Lower leg skin (tissue), 4 donors: Measurements from ENCODE around the gene TSSK6. TPM values are rescaled to one million over a fixed set of nuclear protein-coding genes. Genes with fewer than 3 reads are reported as not detected.

Experiments
- DNase-seq, 2 donors: peaks; one replicate each; pipeline ENCODE4 v3.0.0-alpha.2; 2019; ENCODE audit warnings: low spot score in 2 of 2
- H3K4me3 ChIP-seq: fragments of 200-600 bp; sonication (generic); 2 replicates; pipeline ENCODE4 v1.5.1; 2017; ENCODE audit warnings: mild to moderate bottlenecking, low read depth; ENCODE audit not compliant: poor library complexity, severe bottlenecking
- POLR2A ChIP-seq, 2 donors: fragments of 450-650 bp; IDR thresholded peaks; one replicate each; pipeline ENCODE4 v1.6.1; 2016 to 2017; ENCODE audit warnings: antibody characterized with exemption in 2 of 2, mild to moderate bottlenecking in 1 of 2, moderate library complexity in 1 of 2
- WGBS, 2 donors: methylation state at CpG; one replicate each; pipeline ENCODE4 v1.1.5; 2018; 5-methylcytosine and 5-hydroxymethylcytosine counted together
- intact Hi-C: fragments of 100-400 bp; cut with DNase I; formaldehyde crosslinking; loops from one replicate; pipeline ENCODE4 v1.15.0; 2023; ENCODE audit warnings: low total_unique reads
- total RNA-seq, 4 donors: library from RNA; depleted of rRNA; stranded (reverse); fragments of >200 nt; gene quantifications; one replicate each; pipeline ENCODE4 v1.1.0, GENCODE V29; 2016
- TF ChIP-seq, protein P1 (sequence below), 3 donors: fragments of 450-650 bp; IDR thresholded peaks; one replicate each; pipeline ENCODE4 v1.5.1; 2016; ENCODE audit warnings: antibody characterized with exemption in 3 of 3, mild to moderate bottlenecking in 3 of 3, moderate library complexity in 2 of 3

Gene TSSK6
- total RNA-seq, 4 donors from 2014 or later, result 4.0 to 8.9 (median 6.7) TPM

DNA sequence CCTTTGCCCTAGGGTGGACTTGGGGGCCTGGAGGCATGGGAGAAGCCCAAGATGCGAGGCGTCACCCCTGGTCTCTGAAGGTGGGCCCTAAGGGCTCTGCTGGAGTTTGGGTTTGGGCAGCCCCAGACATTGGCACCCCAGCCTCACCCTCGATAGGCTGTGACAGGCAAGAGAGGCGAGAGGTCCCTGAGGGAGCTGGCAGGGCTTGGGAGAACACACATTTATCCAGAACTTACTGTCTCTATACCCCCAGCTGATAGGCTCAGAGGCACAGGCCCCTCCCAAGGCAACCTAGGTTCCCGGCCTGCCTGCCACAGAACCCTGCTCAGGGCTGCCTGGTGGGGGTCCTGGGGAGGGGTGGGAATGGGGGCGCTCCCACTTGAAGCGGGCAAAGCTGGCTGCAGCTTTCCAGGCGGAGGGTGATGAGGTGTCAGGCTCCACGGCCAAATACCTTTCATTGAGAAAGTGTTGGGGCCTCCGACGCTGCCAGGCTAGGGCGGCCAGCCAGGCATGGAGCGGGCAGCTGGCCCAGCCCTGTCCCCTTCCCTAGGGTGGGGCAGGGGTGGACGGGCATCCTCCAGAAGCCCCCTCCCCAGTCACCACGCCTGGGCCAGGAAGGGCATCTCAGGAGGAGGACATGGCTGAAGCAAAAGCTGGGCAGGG, 32.5 kb upstream of the TSSK6 start:
- TF ChIP-seq POLR2A (IDR thresholded peaks at IDR 0.05), result no peak
- TF ChIP-seq, protein P1, sequence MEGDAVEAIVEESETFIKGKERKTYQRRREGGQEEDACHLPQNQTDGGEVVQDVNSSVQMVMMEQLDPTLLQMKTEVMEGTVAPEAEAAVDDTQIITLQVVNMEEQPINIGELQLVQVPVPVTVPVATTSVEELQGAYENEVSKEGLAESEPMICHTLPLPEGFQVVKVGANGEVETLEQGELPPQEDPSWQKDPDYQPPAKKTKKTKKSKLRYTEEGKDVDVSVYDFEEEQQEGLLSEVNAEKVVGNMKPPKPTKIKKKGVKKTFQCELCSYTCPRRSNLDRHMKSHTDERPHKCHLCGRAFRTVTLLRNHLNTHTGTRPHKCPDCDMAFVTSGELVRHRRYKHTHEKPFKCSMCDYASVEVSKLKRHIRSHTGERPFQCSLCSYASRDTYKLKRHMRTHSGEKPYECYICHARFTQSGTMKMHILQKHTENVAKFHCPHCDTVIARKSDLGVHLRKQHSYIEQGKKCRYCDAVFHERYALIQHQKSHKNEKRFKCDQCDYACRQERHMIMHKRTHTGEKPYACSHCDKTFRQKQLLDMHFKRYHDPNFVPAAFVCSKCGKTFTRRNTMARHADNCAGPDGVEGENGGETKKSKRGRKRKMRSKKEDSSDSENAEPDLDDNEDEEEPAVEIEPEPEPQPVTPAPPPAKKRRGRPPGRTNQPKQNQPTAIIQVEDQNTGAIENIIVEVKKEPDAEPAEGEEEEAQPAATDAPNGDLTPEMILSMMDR (IDR thresholded peaks at IDR 0.05), result no peak
- DNase-seq, result no peak
- H3K4me3 ChIP-seq, result no peak overlapping the region
- 40 to 45% methylated on average over 12 to 14 of the region's 15 CpGs for WGBS, 2 donors
- intact Hi-C loops, result no loop called here

DNA sequence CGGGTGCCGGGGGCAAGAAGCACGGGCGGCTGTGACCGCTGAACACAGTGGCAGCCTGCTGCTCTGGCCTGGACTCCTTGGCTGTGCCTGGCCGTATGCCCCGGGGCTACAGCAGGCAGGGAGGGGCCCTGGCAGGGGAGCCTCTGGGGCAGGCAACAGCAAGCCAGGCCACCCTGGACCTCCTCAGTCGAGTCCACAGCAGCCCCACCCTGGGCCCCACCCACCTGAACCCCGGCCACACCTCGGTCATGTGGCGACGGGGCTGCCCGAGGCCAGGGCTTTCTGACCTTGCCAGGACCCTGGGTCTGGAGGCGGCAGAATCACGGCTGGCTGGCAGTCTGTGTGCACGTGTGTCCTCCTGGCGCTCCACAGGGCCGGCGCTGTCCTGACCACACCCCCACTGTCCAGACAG, 31.4 kb upstream of the TSSK6 start:
- intact Hi-C loops, result no loop called here
- WGBS, 2 donors, result 26 to 33% methylated on average over 14 to 18 of the region's 19 CpGs
- no peak for DNase-seq
- no peak overlapping the region for H3K4me3 ChIP-seq
- TF ChIP-seq, protein P1 (IDR thresholded peaks at IDR 0.05), result no peak
- no peak for TF ChIP-seq POLR2A (IDR thresholded peaks at IDR 0.05)

DNA sequence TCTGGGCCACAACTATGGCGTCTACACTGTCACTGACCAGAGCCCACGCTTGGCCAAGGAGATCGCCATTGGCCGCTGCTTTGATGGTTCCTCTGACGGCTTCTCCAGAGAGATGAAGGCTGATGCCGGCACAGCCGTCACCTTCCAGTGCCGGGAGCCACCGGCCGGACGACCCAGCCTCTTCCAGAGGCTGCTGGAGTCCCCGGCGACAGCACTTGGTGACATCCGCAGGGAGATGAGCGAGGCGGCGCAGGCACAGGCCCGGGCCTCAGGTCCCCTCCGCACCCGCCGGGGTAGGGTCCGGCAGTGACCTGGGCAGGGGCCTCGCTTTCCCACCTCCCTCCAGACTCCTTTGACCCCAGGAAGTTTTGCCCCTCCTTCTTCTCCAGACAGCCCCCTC, 30.4 kb upstream of the TSSK6 start:
- no peak for DNase-seq
- intact Hi-C loops, result no loop called here
- no peak overlapping the region for H3K4me3 ChIP-seq
- 93 to 96% methylated on average over 23 of the region's 23 CpGs for WGBS, 2 donors
- TF ChIP-seq, protein P1 (IDR thresholded peaks at IDR 0.05), result no peak
- TF ChIP-seq POLR2A (IDR thresholded peaks at IDR 0.05), result no peak

DNA sequence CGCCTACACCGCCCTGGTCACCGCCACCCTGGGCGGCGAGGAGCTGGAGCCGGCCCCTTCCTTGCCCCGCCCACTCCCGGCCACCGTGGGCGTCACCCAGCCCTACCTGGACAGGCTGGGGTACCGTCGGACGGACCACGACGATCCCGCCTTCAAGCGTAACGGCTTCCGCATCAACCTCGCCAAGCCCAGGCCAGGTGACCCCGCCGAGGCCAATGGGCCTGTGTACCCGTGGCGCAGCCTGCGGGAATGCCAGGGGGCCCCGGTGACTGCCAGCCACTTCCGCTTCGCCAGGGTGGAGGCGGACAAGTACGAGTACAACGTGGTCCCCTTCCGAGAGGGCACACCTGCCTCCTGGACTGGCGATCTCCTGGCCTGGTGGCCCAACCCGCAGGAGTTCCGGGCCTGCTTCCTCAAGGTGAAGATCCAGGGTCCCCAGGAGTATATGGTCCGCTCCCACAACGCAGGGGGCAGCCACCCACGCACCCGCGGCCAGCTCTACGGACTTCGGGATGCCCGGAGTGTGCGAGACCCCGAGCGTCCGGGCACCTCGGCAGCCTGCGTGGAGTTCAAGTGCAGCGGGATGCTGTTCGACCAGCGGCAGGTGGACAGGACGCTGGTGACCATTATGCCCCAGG, 29.7 kb upstream of the TSSK6 start:
- no peak for DNase-seq
- intact Hi-C loops, result no loop called here
- TF ChIP-seq, protein P1 (IDR thresholded peaks at IDR 0.05), result no peak
- no peak for TF ChIP-seq POLR2A (IDR thresholded peaks at IDR 0.05)
- WGBS, 2 donors, result 92 to 94% methylated on average over 51 of the region's 53 CpGs
- no peak overlapping the region for H3K4me3 ChIP-seq

DNA sequence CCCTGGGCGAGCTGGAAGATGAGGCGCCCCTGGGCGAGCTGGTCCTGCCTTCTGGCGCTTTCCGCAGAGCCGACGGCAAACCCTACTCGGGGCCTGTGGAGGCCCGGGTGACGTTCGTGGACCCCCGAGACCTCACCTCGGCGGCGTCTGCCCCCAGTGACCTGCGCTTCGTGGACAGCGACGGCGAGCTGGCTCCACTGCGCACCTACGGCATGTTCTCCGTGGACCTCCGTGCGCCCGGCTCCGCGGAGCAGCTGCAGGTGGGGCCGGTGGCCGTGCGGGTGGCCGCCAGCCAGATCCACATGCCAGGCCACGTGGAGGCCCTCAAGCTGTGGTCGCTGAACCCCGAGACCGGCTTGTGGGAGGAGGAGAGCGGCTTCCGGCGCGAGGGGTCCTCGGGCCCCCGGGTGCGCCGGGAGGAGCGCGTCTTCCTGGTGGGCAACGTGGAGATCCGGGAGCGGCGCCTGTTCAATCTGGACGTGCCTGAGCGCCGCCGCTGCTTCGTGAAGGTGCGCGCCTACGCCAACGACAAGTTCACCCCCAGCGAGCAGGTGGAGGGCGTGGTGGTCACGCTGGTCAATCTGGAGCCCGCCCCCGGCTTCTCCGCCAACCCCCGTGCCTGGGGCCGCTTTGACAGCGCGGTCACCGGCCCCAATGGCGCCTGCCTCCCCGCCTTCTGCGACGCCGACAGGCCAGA, 29.1 kb upstream of the TSSK6 start:
- H3K4me3 ChIP-seq, result no peak overlapping the region
- DNase-seq, result no peak
- TF ChIP-seq, protein P1 (IDR thresholded peaks at IDR 0.05), result no peak
- TF ChIP-seq POLR2A (IDR thresholded peaks at IDR 0.05), result no peak
- intact Hi-C loops, result no loop called here
- 90% methylated on average over 73 to 74 of the region's 75 CpGs for WGBS, 2 donors
